ENCODE results near the gene HOXA9.

GRCh38 chr7:27156916-27157701, 8.2 kb downstream of the HOXA9 start:
- TF ChIP-seq, protein P1, sequence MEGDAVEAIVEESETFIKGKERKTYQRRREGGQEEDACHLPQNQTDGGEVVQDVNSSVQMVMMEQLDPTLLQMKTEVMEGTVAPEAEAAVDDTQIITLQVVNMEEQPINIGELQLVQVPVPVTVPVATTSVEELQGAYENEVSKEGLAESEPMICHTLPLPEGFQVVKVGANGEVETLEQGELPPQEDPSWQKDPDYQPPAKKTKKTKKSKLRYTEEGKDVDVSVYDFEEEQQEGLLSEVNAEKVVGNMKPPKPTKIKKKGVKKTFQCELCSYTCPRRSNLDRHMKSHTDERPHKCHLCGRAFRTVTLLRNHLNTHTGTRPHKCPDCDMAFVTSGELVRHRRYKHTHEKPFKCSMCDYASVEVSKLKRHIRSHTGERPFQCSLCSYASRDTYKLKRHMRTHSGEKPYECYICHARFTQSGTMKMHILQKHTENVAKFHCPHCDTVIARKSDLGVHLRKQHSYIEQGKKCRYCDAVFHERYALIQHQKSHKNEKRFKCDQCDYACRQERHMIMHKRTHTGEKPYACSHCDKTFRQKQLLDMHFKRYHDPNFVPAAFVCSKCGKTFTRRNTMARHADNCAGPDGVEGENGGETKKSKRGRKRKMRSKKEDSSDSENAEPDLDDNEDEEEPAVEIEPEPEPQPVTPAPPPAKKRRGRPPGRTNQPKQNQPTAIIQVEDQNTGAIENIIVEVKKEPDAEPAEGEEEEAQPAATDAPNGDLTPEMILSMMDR (IDR thresholded peaks at IDR 0.05; ENCODE audit: insufficient read depth, low read length) = no peak
- TF ChIP-seq SPI1 (IDR thresholded peaks at IDR 0.05; ENCODE audit: borderline replicate concordance, low read depth) (no peak), POLR2AphosphoS5 (IDR thresholded peaks at IDR 0.05; ENCODE audit: low read depth) (no peak), GABPA (IDR thresholded peaks at IDR 0.05; ENCODE audit: low read depth) (no peak)
- TF ChIP-seq, protein P2, sequence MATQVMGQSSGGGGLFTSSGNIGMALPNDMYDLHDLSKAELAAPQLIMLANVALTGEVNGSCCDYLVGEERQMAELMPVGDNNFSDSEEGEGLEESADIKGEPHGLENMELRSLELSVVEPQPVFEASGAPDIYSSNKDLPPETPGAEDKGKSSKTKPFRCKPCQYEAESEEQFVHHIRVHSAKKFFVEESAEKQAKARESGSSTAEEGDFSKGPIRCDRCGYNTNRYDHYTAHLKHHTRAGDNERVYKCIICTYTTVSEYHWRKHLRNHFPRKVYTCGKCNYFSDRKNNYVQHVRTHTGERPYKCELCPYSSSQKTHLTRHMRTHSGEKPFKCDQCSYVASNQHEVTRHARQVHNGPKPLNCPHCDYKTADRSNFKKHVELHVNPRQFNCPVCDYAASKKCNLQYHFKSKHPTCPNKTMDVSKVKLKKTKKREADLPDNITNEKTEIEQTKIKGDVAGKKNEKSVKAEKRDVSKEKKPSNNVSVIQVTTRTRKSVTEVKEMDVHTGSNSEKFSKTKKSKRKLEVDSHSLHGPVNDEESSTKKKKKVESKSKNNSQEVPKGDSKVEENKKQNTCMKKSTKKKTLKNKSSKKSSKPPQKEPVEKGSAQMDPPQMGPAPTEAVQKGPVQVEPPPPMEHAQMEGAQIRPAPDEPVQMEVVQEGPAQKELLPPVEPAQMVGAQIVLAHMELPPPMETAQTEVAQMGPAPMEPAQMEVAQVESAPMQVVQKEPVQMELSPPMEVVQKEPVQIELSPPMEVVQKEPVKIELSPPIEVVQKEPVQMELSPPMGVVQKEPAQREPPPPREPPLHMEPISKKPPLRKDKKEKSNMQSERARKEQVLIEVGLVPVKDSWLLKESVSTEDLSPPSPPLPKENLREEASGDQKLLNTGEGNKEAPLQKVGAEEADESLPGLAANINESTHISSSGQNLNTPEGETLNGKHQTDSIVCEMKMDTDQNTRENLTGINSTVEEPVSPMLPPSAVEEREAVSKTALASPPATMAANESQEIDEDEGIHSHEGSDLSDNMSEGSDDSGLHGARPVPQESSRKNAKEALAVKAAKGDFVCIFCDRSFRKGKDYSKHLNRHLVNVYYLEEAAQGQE (IDR thresholded peaks at IDR 0.05; ENCODE audit: insufficient replicate concordance, low read depth) = no peak
